Hepatocyte (in vitro differentiated cells): ENCODE measurements around the gene USP30.

Source experiments
- EZH2 ChIP-seq: fragments of 200-600 bp; sonication (generic); IDR thresholded peaks from 2 replicates; pipeline ENCODE4 v1.6.1; 2016; ENCODE audit warnings: antibody characterized with exemption, mild to moderate bottlenecking, borderline replicate concordance
- TF ChIP-seq, protein P1 (sequence below): fragments of 200-600 bp; sonication (generic); IDR thresholded peaks from 2 replicates; pipeline ENCODE4 v1.5.1; 2016; ENCODE audit warnings: antibody characterized with exemption, mild to moderate bottlenecking; ENCODE audit not compliant: poor library complexity

- TF ChIP-seq, protein P1, sequence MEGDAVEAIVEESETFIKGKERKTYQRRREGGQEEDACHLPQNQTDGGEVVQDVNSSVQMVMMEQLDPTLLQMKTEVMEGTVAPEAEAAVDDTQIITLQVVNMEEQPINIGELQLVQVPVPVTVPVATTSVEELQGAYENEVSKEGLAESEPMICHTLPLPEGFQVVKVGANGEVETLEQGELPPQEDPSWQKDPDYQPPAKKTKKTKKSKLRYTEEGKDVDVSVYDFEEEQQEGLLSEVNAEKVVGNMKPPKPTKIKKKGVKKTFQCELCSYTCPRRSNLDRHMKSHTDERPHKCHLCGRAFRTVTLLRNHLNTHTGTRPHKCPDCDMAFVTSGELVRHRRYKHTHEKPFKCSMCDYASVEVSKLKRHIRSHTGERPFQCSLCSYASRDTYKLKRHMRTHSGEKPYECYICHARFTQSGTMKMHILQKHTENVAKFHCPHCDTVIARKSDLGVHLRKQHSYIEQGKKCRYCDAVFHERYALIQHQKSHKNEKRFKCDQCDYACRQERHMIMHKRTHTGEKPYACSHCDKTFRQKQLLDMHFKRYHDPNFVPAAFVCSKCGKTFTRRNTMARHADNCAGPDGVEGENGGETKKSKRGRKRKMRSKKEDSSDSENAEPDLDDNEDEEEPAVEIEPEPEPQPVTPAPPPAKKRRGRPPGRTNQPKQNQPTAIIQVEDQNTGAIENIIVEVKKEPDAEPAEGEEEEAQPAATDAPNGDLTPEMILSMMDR, result no peak
- TF ChIP-seq EZH2, result no peak
These were observed 42.1 kb upstream of the USP30 start for GRCh38 chr12:109010259-109010658.
